ENCODE measurements around the gene CUEDC1.

CUEDC1 gene

DNA sequence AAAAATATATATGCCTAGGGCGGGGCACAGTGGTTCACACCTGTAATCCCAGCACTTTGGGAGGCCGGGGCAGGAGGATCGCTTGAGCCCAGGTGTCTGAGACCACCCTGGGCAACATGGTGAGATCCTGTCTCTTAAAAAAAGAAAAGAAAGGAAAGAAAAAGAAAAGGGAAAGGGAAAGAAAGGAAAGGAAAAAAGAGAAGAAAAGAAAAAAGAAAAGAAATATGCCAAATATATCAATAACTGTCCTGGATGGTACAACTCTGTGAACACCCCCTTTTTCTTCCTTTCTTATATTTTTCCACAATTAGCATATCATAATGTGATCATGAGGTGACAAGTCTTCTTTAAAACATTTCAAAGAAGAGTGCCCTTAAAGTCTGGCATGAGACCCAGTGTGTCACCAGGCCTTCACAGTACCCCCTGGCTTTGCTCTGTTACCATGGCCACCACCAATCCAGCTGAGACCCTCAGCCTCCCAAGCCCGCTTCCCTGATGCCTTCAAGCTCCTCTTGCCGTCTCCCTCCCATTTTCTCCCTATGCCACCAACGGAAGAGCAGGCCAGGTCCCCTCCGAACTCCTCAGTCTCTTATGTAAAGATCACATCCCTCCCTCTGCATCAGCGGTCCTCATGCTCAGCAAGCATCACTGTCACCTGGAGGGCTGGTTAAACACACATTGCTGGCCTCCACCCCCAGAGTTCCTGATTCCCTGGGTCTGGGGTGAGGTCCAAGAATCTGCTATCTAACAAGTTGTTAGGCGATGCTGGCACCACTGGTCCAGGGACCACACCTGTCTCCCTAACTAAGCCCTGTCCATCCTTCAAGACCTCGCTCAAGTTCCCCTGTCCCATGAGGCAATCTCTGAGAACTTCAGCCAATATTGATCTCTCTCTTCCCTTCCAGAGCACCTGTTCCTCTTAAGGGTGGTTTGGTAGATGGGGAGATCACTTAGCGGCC is 44.5 kb downstream of the CUEDC1 start:
- DNase-seq: no peak
- Histone ChIP-seq H3K27ac (no peak overlapping the region), H3K36me3 (no peaks in the 10 kb centered on the region), H3K9me3 (no peaks in the 10 kb centered on the region), H3K4me1 (peaks cover 4 to 42% (median 38%) of the 10 kb centered on the region in 4 donors), H3K4me3 (no peak overlapping the region), H3K27me3 (no peaks in the 10 kb centered on the region)
- intact Hi-C loops (cut with DNase I; ENCODE audit: low total_unique reads): no loop called here
- no peak for TF ChIP-seq CTCF (IDR thresholded peaks at IDR 0.05)

DNA sequence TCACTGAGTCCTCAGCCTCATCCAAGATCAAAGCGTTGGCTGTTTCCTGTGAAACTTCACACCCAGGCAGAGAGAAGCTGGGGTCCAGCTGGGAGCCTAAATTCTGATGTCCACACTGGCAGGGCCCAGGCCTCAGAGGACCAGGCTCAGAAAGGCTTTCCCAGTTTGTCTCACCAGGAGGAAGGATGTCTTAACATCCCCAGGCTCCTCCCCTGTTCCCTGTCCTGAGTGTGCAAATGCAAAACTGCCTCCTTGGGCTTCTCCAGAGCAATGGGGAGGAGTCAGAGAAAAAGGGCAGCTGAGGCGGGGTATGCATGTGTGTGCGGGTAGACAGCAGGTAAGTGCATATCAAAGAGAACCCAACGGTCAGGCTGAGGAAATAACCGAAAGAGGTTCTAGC is 45.7 kb downstream of the CUEDC1 start:
- H3K4me1 ChIP-seq: peaks cover 0 to 37% (median 30%) of the 10 kb centered on the region in 4 donors
- no peaks in the 10 kb centered on the region for H3K36me3 ChIP-seq
- no peak overlapping the region for H3K27ac ChIP-seq
- H3K27me3 ChIP-seq: no peaks in the 10 kb centered on the region
- DNase-seq: no peak
- intact Hi-C loops (cut with DNase I; ENCODE audit: low total_unique reads): no loop called here
- H3K9me3 ChIP-seq: no peaks in the 10 kb centered on the region
- no peak overlapping the region for H3K4me3 ChIP-seq
- TF ChIP-seq CTCF (IDR thresholded peaks at IDR 0.05): no peak

GRCh38 chr17:57908278-57908677 is 46.9 kb downstream of the CUEDC1 start:
- Histone ChIP-seq H3K9me3 (no peaks in the 10 kb centered on the region), H3K4me1 (peaks cover 0 to 37% (median 25%) of the 10 kb centered on the region in 4 donors), H3K27ac (no peak overlapping the region), H3K36me3 (no peaks in the 10 kb centered on the region), H3K27me3 (no peaks in the 10 kb centered on the region), H3K4me3 (no peak overlapping the region)
- intact Hi-C loops (cut with DNase I; ENCODE audit: low total_unique reads): no loop called here
- no peak for TF ChIP-seq CTCF (IDR thresholded peaks at IDR 0.05)
- DNase-seq: no peak

DNA sequence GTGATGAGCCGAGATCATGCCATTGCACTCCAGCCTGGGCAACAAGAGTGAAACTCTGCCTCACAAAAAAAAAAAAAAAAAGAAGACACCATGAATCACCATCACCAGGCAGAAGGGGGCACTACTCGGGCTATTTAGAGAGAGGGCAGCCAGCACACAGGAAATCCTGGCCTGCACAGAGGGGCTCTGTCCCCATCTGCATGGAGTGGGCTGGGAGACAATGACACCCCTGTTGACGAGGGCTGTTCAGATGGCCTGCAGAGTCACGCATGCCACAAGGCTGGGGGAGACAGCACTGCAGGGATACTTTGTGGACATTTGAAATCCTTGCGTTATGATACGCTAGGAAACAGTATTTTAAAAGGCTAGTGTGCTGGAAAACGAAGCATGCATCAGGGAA is 48.3 kb downstream of the CUEDC1 start:
- intact Hi-C loops (cut with DNase I; ENCODE audit: low total_unique reads): no loop called here
- DNase-seq: no peak

DNA sequence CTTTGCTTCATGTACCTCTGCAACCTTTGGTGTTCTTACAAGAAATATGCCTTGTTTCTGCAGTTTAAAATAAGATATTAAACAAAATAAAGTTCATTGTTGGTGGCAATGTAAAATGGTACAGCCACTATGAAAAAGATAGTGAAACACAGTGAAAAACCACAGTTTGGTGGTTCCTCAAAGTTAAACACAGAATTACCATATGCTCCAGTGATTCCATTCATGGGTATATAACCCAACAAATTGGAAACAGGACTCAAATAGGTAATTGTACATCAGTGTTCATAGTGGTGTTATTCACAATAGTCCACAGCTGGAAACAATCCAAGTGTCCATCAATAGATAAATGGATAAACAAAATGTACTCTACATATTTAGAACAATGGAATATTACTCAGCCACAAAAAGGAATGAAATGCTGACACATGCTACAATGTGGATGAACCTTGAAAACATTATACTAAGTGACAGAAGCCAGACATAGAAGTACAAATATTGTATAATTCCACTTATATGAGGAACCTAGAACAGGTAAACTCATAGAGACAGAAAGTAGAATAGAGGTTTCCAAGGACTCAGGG is 49.2 kb downstream of the CUEDC1 start:
- Histone ChIP-seq H3K27me3 (no peaks in the 10 kb centered on the region), H3K36me3 (no peaks in the 10 kb centered on the region), H3K4me1 (peaks cover 4 to 41% (median 27%) of the 10 kb centered on the region in 4 donors), H3K27ac (no peak overlapping the region), H3K9me3 (no peaks in the 10 kb centered on the region), H3K4me3 (no peak overlapping the region)
- TF ChIP-seq CTCF (IDR thresholded peaks at IDR 0.05): no peak
- DNase-seq: no peak
- intact Hi-C loops (cut with DNase I; ENCODE audit: low total_unique reads): no loop called here

More for the DNA sequence above, 48.3 kb downstream of the CUEDC1 start:
- Histone ChIP-seq H3K9me3 (no peaks in the 10 kb centered on the region), H3K4me1 (peaks cover 4 to 37% (median 26%) of the 10 kb centered on the region in 4 donors), H3K36me3 (no peaks in the 10 kb centered on the region), H3K27me3 (no peaks in the 10 kb centered on the region), H3K4me3 (no peak overlapping the region), H3K27ac (no peak overlapping the region)
- TF ChIP-seq CTCF (IDR thresholded peaks at IDR 0.05): no peak
